HepG2 (cell line): ENCODE data around the gene TMPO. TPM values are rescaled to one million over a fixed set of nuclear protein-coding genes. Genes with fewer than 3 reads are reported as not detected.

ENCODE experiments used
- E2F5 ChIP-seq: sonication (generic); formaldehyde crosslinking; conservative IDR thresholded peaks from 2 replicates; pipeline ENCODE4 v1.4.0; 2020; ENCODE audit warnings: missing genetic modification reagents
- FOXA1 ChIP-seq, 2 experiments: fragments of 450-650 bp in 1 of 2; sonication (generic) in 1 of 2; formaldehyde crosslinking in 1 of 2; IDR thresholded peaks; 2 replicates each; pipeline versions ENCODE4 v1.4.0 to v1.6.1; 2016 to 2020; ENCODE audit warnings: missing genetic modification reagents in 1 of 2
- GFI1 ChIP-seq: sonication (generic); formaldehyde crosslinking; IDR thresholded peaks from 2 replicates; pipeline ENCODE4 v1.5.0; 2020; ENCODE audit warnings: missing genetic modification reagents, mild to moderate bottlenecking, borderline replicate concordance
- HMGA1 ChIP-seq: sonication (generic); formaldehyde crosslinking; conservative IDR thresholded peaks from 2 replicates; pipeline ENCODE4 v1.4.0; 2020; ENCODE audit warnings: missing genetic modification reagents
- IKZF5 ChIP-seq: IDR thresholded peaks from 2 replicates; pipeline ENCODE4 v1.6.1; 2018; ENCODE audit warnings: missing genetic modification reagents, mild to moderate bottlenecking, missing compliant biosample characterization
- KLF12 ChIP-seq: sonication (generic); formaldehyde crosslinking; IDR thresholded peaks from 2 replicates; pipeline ENCODE4 v1.4.0; 2020; ENCODE audit warnings: missing genetic modification reagents, borderline replicate concordance
- KLF13 ChIP-seq: sonication (generic); formaldehyde crosslinking; IDR thresholded peaks from 2 replicates; pipeline ENCODE4 v1.4.0; 2020; ENCODE audit warnings: mild to moderate bottlenecking, missing genetic modification reagents
- KLF15 ChIP-seq: sonication (generic); formaldehyde crosslinking; IDR thresholded peaks from 2 replicates; pipeline ENCODE4 v1.8.1; 2023; ENCODE audit warnings: borderline replicate concordance, mild to moderate bottlenecking, inconsistent platforms, missing genetic modification reagents, mixed read lengths
- NFRKB ChIP-seq: fragments of 450-650 bp; IDR thresholded peaks from 2 replicates; pipeline ENCODE4 v1.6.1; 2017
- ONECUT2 ChIP-seq: sonication (generic); formaldehyde crosslinking; IDR thresholded peaks from 2 replicates; pipeline ENCODE4 v1.4.0; 2020; ENCODE audit warnings: missing genetic modification reagents
- PHF5A ChIP-seq: IDR thresholded peaks from one replicate; pipeline ENCODE4 v1.6.1; 2018; ENCODE audit warnings: low read depth, missing genetic modification reagents; ENCODE audit not compliant: unreplicated experiment
- RXRB ChIP-seq: IDR thresholded peaks from 2 replicates; pipeline ENCODE4 v1.6.1; 2016; ENCODE audit warnings: borderline replicate concordance, missing genetic modification reagents, missing compliant biosample characterization
- SATB2 ChIP-seq: sonication (generic); formaldehyde crosslinking; IDR thresholded peaks from 2 replicates; pipeline ENCODE4 v1.5.0; 2020; ENCODE audit warnings: missing genetic modification reagents
- SP4 ChIP-seq: sonication (generic); formaldehyde crosslinking; IDR thresholded peaks from 2 replicates; pipeline ENCODE4 v1.8.1; 2023; ENCODE audit warnings: mild to moderate bottlenecking, missing genetic modification reagents
- YEATS2 ChIP-seq: sonication (generic); formaldehyde crosslinking; IDR thresholded peaks from 2 replicates; pipeline ENCODE4 v1.4.0; 2020; ENCODE audit warnings: missing genetic modification reagents, borderline replicate concordance
- ZNF136 ChIP-seq: sonication (generic); formaldehyde crosslinking; IDR thresholded peaks from 2 replicates; pipeline ENCODE4 v1.8.1; 2022; ENCODE audit warnings: low read depth, mild to moderate bottlenecking, moderate library complexity, missing genetic modification reagents
- ZNF263 ChIP-seq: sonication (generic); formaldehyde crosslinking; IDR thresholded peaks from 2 replicates; pipeline ENCODE4 v1.4.0; 2020; ENCODE audit warnings: missing genetic modification reagents
- ZNF354B ChIP-seq: sonication (generic); formaldehyde crosslinking; IDR thresholded peaks from 2 replicates; pipeline ENCODE4 v1.8.0; 2022; ENCODE audit warnings: mild to moderate bottlenecking, missing genetic modification reagents
- ZNF441 ChIP-seq: sonication (generic); formaldehyde crosslinking; IDR thresholded peaks from 2 replicates; pipeline ENCODE4 v1.7.0; 2021; ENCODE audit warnings: missing genetic modification reagents, borderline replicate concordance
- ZNF503 ChIP-seq: sonication (generic); formaldehyde crosslinking; IDR thresholded peaks from 2 replicates; pipeline ENCODE4 v1.4.0; 2020; ENCODE audit warnings: missing genetic modification reagents
- ZNF563 ChIP-seq: sonication (generic); formaldehyde crosslinking; IDR thresholded peaks from 2 replicates; pipeline ENCODE4 v1.8.0; 2022; ENCODE audit warnings: mild to moderate bottlenecking, moderate library complexity, missing genetic modification reagents
- ZNF564 ChIP-seq: sonication (generic); formaldehyde crosslinking; IDR thresholded peaks from 2 replicates; pipeline ENCODE4 v1.8.1; 2023; ENCODE audit warnings: mild to moderate bottlenecking, missing genetic modification reagents
- polyA plus RNA-seq, 8 experiments: library from polyadenylated mRNA; depleted of rRNA in 3 of 8; stranded (reverse) in 7 of 8; unstranded in 1 of 8; fragments of >200 nt; fragmentation: Illumina TruSeq in 4 of 8; extraction: Trizol in 4 of 8; gene quantifications; 2 replicates each; pipeline versions ENCODE4 v1.2.1 to v1.2.3, GENCODE V29; 2011 to 2016; ENCODE audit warnings: low read depth in 4 of 8, missing spikeins in 1 of 8, mixed read lengths in 1 of 8; ENCODE audit not compliant: insufficient read depth in 1 of 8
- total RNA-seq, 5 experiments: library from RNA; depleted of rRNA; stranded (reverse); fragments of >200 nt; fragmentation: Illumina TruSeq; extraction: Trizol; gene quantifications; 2 replicates each; pipeline ENCODE4 v1.2.3, GENCODE V29; 2016; ENCODE audit warnings: low read depth in 1 of 5
- TF ChIP-seq, protein P1 (sequence below): sonication (generic); formaldehyde crosslinking; IDR thresholded peaks from 2 replicates; pipeline ENCODE4 v1.5.0; 2020; ENCODE audit warnings: missing genetic modification reagents
- TF ChIP-seq, protein P2 (sequence below): sonication (generic); formaldehyde crosslinking; IDR thresholded peaks from 2 replicates; pipeline ENCODE4 v1.8.0; 2022; ENCODE audit warnings: mild to moderate bottlenecking, missing genetic modification reagents, borderline replicate concordance

Gene TMPO
- total and polyA plus RNA-seq, 2 of the 13 experiments (the other 11 are each of a cell fraction or from before 2014, with no cell fraction given), result 24.2 to 167 TPM

DNA sequence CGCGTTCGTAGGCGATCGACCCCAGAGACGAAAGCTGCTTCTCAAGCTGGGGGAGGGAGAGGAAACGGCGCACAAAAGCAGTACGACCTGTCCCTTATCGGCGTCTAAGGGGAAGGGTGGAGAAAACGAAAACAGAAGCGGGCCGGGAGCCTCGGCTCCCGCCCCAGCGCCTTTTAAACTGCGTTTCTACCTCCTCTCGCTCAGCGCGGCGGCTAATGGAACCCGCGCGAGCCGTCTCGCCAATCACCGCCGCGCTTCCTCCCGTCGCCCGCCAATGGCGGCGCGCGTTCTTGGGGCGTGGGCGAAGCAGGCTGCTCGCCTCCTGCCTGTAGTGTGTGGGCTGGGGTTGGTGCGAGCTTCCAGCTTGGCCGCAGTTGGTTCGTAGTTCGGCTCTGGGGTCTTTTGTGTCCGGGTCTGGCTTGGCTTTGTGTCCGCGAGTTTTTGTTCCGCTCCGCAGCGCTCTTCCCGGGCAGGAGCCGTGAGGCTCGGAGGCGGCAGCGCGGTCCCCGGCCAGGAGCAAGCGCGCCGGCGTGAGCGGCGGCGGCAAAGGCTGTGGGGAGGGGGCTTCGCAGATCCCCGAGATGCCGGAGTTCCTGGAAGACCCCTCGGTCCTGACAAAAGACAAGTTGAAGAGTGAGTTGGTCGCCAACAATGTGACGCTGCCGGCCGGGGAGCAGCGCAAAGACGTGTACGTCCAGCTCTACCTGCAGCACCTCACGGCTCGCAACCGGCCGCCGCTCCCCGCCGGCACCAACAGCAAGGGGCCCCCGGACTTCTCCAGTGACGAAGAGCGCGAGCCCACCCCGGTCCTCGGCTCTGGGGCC lies at the start of gene TMPO (continued):
- TF ChIP-seq GFI1 (CRISPR knock-in tag) (peak; percentile 76), ZNF136 (no peak), KLF15 (peak; percentile 87), RXRB (peak; percentile 40; the same call in 1 of the 2 replicates), E2F5 (CRISPR knock-in tag) (peak; percentile 88), SATB2 (CRISPR knock-in tag) (0 out of 2 replicates have a peak, but pooled peaks have one; percentile 69), NFRKB (no peak), ZNF503 (CRISPR knock-in tag) (peak; percentile 69; the same call in 1 of the 2 replicates), ONECUT2 (no peak), SP4 (CRISPR knock-in tag) (peak; percentile 51; the same call in 1 of the 2 replicates), KLF13 (CRISPR knock-in tag) (no peak), ZNF563 (CRISPR knock-in tag) (no peak), YEATS2 (CRISPR knock-in tag) (peak; percentile 74), ZNF263 (no peak; the same call in 1 of the 2 replicates), KLF12 (no peak), ZNF354B (CRISPR knock-in tag) (no peak), PHF5A (no peak), HMGA1 (CRISPR knock-in tag) (no peak), FOXA1 (IDR thresholded peaks at IDR 0.05) (no peak), FOXA1 (CRISPR knock-in tag; IDR thresholded peaks at IDR 0.05) (no peak), ZNF564 (CRISPR knock-in tag) (no peak), ZNF441 (0 out of 2 replicates have a peak, but pooled peaks have one; percentile 5), IKZF5 (peak; percentile 24; the same call in 1 of the 2 replicates)
- TF ChIP-seq, protein P1, sequence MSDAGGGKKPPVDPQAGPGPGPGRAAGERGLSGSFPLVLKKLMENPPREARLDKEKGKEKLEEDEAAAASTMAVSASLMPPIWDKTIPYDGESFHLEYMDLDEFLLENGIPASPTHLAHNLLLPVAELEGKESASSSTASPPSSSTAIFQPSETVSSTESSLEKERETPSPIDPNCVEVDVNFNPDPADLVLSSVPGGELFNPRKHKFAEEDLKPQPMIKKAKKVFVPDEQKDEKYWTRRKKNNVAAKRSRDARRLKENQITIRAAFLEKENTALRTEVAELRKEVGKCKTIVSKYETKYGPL (CRISPR knock-in tag), result 0 out of 2 replicates have a peak, but pooled peaks have one; percentile 62
- TF ChIP-seq, protein P2, sequence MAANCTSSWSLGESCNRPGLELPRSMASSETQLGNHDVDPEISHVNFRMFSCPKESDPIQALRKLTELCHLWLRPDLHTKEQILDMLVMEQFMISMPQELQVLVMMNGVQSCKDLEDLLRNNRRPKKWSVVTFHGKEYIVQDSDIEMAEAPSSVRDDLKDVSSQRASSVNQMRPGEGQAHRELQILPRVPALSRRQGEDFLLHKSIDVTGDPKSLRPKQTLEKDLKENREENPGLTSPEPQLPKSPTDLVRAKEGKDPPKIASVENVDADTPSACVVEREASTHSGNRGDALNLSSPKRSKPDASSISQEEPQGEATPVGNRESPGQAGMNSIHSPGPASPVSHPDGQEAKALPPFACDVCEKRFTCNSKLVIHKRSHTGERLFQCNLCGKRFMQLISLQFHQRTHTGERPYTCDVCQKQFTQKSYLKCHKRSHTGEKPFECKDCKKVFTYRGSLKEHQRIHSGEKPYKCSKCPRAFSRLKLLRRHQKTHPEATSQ (CRISPR knock-in tag), result no peak
